ENCODE measurements around the gene PMEPA1.

Gene PMEPA1

DNA sequence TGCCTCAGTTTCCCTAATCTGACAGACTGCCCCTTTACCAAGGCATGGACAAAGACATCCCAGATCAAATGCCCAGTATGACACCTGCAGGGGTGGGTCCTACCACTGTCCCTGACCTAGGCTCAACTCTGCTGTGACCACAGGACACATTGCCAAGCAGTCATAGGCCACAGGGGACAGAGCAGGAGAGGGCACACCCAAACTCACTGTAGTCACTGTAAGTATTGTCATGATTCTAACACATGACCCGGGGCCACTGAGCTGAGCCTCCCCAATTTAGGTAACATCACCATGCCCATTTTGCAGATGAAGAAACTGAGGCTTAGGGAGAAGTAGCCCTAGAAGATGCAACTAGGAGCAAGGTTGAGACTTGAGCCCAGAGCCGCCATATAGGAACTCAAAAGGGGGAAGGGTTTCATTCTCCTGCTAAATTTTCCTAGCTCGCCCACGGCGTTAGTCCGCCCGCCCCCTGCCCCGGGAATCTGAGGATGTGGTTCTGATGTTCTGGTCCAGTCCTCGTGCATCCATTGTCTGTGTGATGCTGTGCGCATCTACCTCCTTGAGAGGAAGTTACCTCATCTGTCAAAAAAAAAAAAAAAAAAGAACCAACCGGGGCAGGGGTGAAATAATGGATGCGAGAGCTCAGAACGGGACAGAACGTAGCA is 44.8 kb downstream of the PMEPA1 start:
- DNase-seq (ENCODE audit: low read depth, low spot score) = no peak
- H3K27ac ChIP-seq = no peak overlapping the region

DNA sequence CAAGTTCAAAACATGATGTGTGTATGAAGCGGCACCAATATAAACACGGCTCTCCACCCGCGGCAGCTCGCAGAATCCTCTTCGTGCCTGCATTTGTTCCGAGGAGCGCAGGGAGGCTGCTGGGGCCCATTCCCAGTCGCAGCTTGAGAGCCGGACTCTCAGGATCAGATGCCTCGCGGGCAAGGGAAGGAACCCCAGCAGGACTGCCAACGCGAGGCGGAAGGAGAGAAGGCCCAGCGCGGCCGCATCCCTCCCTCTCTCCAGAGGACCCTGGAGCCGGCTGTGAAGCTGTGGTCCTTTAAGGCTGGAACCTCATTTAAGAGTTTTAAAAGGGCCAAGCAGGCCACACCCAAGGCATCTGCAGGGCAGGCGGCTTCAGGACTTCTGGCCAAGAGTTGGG is 45.3 kb downstream of the PMEPA1 start:
- no peak overlapping the region for H3K27ac ChIP-seq
- no peak for DNase-seq (ENCODE audit: low read depth, low spot score)

DNA sequence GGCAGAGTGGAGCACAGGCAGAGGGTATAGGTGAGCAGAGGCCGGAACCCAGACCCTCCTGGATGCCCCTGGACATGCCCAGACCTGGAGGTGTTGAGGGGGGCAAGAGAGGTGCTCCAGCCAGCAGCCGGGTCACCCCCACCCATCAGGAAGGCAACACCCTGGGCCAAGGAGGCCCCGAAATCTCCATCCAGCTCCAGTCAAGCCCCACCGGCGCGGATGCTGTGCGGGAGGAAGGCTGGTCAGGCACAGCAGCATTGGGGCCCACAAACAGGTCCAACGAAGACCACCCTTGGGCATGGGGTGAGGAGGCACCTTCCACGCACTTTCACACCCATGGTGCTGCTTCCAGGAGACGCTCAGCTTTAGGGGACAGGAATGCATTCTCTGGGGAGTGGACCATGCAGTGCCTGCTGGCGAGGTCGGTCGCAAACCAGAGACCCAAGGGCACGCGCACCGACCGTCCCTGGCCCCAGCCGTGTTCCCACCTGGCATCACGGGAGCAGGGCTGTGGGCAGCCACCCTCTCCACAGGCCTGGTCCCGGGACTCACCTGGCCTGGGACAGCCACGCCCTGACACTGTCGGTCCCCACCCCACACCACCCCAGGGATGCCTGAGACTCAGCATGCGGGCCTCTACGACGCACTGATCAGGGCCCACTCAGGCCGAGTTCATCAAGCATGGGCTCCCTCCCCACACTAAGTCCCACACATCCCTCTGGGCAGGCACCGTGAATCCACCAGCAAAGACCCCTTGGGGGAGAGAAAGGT is 45.9 kb downstream of the PMEPA1 start:
- no peak overlapping the region for H3K27ac ChIP-seq
- DNase-seq (ENCODE audit: low read depth, low spot score) = no peak

GRCh38 chr20:57663241-57663640 is 46.6 kb downstream of the PMEPA1 start:
- DNase-seq (ENCODE audit: low read depth, low spot score) = no peak
- H3K27ac ChIP-seq = no peak overlapping the region

GRCh38 chr20:57662456-57663240 is 47.2 kb downstream of the PMEPA1 start:
- DNase-seq (ENCODE audit: low read depth, low spot score) = no peak
- no peak overlapping the region for H3K27ac ChIP-seq

- H3K27ac ChIP-seq = no peak overlapping the region
- DNase-seq (ENCODE audit: low read depth, low spot score) = no peak
These were observed 47.9 kb downstream of the PMEPA1 start for GRCh38 chr20:57661746-57662455.

DNA sequence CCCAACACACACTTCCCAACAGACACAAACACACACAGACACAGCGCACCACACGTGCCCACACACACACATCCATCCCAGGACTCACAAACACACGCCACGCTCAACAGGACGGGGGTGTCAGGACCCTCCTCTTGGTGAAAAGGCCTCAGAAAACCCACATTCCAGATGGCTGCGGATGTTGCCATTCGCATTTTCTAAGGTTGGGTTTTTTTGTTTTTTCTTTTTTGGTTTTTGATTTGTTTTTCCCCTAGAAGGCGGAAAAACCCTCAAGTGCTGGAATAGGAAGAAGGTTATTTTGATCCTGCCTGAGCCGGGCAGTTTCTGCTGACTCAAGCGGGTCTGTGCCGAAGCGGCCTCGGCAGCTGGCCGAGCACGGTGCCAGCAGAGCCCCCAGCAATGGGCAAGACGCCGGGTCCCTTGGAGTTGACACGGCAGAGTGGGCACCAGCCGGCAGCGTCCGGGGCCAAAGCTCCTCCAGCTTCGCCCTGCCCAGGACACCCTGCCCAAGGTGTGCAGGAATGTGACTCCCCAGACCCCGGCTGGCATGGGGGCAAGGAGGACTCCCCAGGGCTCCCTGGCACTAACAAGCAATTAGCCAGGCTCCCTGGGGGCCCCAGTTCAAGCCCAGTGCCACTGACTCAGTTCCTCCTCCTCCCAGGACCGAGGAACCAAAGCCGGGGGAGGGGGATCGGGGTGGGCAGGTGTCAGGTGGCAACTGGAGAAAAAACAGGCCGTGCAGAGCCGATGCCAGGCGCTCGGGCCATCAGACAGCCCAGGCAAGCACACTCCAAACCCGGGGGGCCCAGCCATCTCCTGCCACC is 48.7 kb downstream of the PMEPA1 start:
- H3K27ac ChIP-seq = no peak overlapping the region
- DNase-seq (ENCODE audit: low read depth, low spot score) = no peak

DNA sequence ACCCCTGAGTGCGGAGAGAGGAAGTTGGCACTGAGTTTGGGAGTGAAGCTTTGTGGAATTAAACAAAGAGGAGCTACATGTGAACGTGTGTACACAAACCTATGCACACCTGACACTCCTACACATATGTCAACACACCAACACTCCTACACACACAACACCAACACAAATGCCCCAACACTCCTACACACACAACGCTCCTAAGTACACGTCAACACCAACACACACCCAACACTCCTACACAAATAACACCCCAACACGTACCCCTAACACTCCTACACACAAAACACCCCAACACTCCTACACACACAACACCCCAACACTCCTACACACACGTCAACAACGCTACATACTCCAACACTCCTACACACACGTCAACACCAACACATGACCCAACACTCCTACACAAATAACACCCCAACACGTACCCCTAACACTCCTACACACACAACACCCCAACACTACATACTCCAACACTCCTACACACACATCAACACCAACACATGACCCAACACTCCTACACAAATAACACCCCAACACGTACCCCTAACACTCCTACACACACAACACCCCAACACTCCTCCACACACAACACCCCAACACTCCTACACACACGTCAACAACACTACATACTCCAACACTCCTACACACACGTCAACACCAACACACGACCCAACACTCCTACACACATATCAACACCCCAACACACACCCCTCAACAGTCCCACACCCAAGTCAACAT is 49.5 kb downstream of the PMEPA1 start:
- no peak overlapping the region for H3K27ac ChIP-seq
- no peak for DNase-seq (ENCODE audit: low read depth, low spot score)

- peak overlapping the region; percentile 60 for H3K27ac ChIP-seq
- no peak for DNase-seq (ENCODE audit: low read depth, low spot score)
These were observed 50.2 kb downstream of the PMEPA1 start for GRCh38 chr20:57659517-57660180.

- no peak for DNase-seq (ENCODE audit: low read depth, low spot score)
- peak overlapping the region; percentile 60 for H3K27ac ChIP-seq
These were observed 50.8 kb downstream of the PMEPA1 start for GRCh38 chr20:57658833-57659516.

GRCh38 chr20:57658447-57658832 is 51.4 kb downstream of the PMEPA1 start:
- peak overlapping the region; percentile 60 for H3K27ac ChIP-seq
- no peak for DNase-seq (ENCODE audit: low read depth, low spot score)

DNA sequence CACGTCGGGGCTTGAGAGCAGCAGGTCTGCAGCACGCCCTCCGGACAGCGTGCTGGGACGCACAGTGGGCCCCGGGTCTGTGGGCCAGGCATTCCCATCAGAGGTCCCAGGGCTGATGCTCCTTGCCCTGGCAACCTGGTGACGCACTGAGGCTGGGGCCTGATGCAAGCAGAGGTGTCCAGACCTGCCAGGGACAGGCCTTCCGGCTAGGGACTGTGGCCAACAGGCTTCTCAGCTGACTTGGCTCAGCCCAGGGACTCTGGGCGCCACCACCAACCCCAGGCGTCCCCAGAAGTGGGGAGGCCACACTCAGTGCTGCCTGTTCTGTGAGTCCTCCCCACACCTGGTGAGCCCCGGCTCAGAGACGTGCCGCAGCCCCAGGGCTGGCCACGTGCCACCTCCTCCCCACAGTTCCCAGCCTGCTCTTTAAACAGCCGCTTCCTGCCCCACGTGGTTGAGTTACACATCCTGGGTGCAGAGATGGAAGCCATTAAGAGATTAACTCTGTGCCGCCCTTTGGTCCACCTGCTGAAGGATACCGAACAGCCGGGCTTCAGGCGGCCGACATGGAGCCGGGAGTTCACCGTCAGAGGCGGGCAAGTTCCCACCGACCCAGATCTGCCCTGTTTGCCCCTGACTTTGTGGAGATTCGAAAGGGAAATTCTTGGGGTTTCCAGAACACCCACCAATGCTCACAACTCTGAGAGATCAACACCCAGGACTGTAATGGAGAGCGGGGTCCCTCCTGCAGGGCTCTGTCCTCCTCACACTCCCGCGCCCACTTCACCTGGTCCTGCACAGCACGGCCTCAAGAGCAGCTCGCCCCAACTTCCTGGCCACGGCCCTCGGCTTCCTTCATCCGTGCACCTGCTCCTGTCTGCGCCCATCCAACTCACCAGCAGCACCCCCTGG is 52.0 kb downstream of the PMEPA1 start:
- DNase-seq (ENCODE audit: low read depth, low spot score) = peak; percentile 44

DNA sequence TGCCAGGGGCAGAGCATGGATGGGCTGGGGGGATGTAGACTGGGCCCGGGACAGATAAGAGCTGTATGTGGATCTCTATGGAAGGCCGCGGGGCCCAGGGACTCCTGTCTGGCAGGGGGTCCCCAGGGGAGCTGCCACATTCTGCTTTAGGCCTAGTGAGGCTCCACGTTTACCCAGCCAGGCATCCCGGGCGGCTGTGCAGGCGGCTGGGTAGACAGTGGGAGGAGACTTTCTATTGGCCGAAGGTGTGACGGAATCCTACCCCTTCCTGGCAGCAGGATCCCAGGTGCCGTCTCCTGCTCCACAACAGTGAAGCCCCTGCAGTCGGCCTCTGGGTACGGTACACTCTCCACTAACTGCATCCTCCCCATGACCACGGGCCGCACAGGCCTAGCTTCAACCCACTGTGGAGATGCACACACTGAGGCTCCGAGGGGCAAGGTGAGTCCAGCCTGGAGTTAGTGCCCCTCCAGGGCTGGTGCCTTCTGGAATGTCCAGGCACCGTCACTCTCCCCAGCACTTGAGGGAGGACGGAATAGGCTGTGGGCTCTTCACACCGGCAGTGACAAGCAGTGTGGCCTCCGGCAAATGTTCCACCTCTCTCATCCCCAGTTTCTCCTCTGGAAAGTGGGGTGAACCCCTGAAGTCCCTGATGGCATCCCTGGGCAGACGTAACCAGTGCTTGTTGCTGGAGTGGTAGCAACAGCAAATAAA is 52.8 kb downstream of the PMEPA1 start:
- H3K27ac ChIP-seq = peak overlapping the region; percentile 60
- DNase-seq (ENCODE audit: low read depth, low spot score) = no peak

More for the DNA sequence above, 52.0 kb downstream of the PMEPA1 start:
- H3K27ac ChIP-seq = peak overlapping the region; percentile 60

- DNase-seq (ENCODE audit: low read depth, low spot score) = no peak
- H3K27ac ChIP-seq = peak overlapping the region; percentile 60
These were observed 53.5 kb downstream of the PMEPA1 start for GRCh38 chr20:57656252-57656820.

DNA sequence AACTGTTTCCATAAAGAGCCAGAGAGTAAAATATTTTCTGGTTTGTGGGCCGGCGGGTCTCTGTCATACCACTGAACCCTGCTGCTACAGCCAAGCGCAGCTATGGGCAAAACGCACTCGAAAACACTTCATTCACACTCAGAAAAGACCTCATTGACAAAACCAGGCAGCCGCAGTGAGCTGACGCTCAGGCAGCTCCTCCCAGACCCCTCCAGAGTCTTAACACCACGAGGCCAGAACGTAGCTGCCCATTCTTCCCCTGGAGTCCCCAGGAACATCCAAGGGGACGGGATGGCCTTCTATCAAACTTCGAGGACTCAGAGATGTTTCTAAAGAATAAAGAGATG is 54.0 kb downstream of the PMEPA1 start:
- DNase-seq (ENCODE audit: low read depth, low spot score) = no peak
- peak overlapping the region; percentile 60 for H3K27ac ChIP-seq
